ENCODE results near the gene NCAPH2. TPM values are rescaled to one million over a fixed set of nuclear protein-coding genes. Genes with fewer than 3 reads are reported as not detected.
A peak's percentile ranks its signal among the peaks of the same experiment; 100 is the strongest.

Gene NCAPH2
- total and polyA plus RNA-seq, 2 of the 13 experiments (the other 11 are each of a cell fraction or from before 2014, with no cell fraction given) = 28.1 to 64.4 TPM

DNA sequence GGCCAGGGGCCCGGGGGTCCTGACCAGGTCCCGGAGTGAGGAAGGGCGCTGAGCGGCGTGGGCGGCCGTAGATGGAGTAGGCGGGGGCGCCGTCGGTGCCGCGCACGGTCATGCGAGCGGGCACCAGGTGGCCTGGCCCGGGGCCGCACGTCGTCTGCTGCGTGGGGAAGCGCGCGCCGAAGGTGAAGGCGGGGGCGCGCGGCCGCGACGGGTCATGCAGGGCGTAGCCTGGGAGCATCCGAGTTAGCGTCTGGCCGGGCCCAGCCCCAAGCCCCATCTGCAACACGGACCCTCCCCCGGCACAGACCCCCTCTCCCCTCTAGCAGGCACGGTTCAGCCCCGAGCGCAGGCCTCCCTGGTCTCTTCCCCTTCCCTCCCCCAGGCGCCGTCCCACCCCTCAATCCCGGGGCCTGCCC lies 23.5 kb downstream of the NCAPH2 start:
- in situ Hi-C loops (cut with HindIII; ENCODE audit: extremely low pct_ligation_motif_present, low pct_unique_long_range_greater_than_20kb) (loop anchor here (5.0 kb wide), 1 partner anchor 36 kb away; no protein-coding TSS in a partner anchor), intact Hi-C loops (cut with micrococcal nuclease; ENCODE audit: unreplicated experiment) (no loop called here)
- FAIRE-seq (no peak), DNase-seq (ENCODE audit: low spot score) (no peak), ATAC-seq (peak; percentile 12)
- Histone ChIP-seq H2AFZ (ENCODE audit: low read length) (no peak overlapping the region), H3K36me3 (replicated peaks in 1 of 2; ENCODE audit: control insufficient read depth in 1 of 2, insufficient read depth in 2 of 2, low read length in 2 of 2) (no peaks in the 10 kb centered on the region), H3K27me3 (ENCODE audit: control insufficient read depth in 1 of 2, insufficient read depth in 2 of 2, low read length in 2 of 2) (0 out of 5 replicates have a peak, but pooled peaks cover 0 to 6% of the 10 kb centered on the region in 2 experiments), H3K4me3 (replicated peaks in 1 of 3; ENCODE audit: insufficient read depth in 1 of 3, low read depth in 2 of 3, low read length in 3 of 3) (peak overlapping the region; percentile 58 to 83 (median 74)), H3K4me1 (ENCODE audit: insufficient read depth, low read length) (peaks cover 74% of the 10 kb centered on the region), H3K9me3 (ENCODE audit: low read length) (no peaks in the 10 kb centered on the region), H4K20me1 (ENCODE audit: insufficient read depth, low read length) (no peaks in the 10 kb centered on the region), H3K9ac (ENCODE audit: insufficient read depth, low read depth, low read length) (peak overlapping the region; percentile 73), H3K79me2 (ENCODE audit: insufficient read depth, low read length) (peaks cover 2% of the 10 kb centered on the region), H3K4me2 (ENCODE audit: low read depth, low read length) (peak overlapping the region; percentile 84), H3K27ac (ENCODE audit: extremely low read length, insufficient read depth, low read length) (peak overlapping the region; percentile 74)
- POLR2A ChIA-PET = interaction anchor here (0.8 to 5.9 kb wide), 8 partner anchors 8 to 110 kb away, joined by 3 to 34 read pairs (median 6); partner anchors contain the start of genes KLHDC7B, LMF2, NCAPH2 and SYCE3
- 0% methylated on average over 7 of the region's 44 CpGs for WGBS (ENCODE audit: low lambda C conversion rate)
- no TSS peak for BruUV-seq (replicated peaks)
- CTCF ChIA-PET (ENCODE audit: low intra/inter-chr PET ratio, low total read pairs) = no interaction called here
- TF ChIP-seq CBX2 (IDR thresholded peaks at IDR 0.05; ENCODE audit: low read depth, low read length) = no peak
- TF ChIP-seq CBX2 (CRISPR knock-in tag; IDR thresholded peaks at IDR 0.05; ENCODE audit: low read depth) = no peak
- TF ChIP-seq RFX1 (IDR thresholded peaks at IDR 0.05) = no peak
- TF ChIP-seq ZEB1 (IDR thresholded peaks at IDR 0.05; ENCODE audit: insufficient replicate concordance, low read depth) = no peak
- TF ChIP-seq ZNF567 (CRISPR knock-in tag; IDR thresholded peaks at IDR 0.05; ENCODE audit: borderline replicate concordance) = no peak
- TF ChIP-seq, protein P1, sequence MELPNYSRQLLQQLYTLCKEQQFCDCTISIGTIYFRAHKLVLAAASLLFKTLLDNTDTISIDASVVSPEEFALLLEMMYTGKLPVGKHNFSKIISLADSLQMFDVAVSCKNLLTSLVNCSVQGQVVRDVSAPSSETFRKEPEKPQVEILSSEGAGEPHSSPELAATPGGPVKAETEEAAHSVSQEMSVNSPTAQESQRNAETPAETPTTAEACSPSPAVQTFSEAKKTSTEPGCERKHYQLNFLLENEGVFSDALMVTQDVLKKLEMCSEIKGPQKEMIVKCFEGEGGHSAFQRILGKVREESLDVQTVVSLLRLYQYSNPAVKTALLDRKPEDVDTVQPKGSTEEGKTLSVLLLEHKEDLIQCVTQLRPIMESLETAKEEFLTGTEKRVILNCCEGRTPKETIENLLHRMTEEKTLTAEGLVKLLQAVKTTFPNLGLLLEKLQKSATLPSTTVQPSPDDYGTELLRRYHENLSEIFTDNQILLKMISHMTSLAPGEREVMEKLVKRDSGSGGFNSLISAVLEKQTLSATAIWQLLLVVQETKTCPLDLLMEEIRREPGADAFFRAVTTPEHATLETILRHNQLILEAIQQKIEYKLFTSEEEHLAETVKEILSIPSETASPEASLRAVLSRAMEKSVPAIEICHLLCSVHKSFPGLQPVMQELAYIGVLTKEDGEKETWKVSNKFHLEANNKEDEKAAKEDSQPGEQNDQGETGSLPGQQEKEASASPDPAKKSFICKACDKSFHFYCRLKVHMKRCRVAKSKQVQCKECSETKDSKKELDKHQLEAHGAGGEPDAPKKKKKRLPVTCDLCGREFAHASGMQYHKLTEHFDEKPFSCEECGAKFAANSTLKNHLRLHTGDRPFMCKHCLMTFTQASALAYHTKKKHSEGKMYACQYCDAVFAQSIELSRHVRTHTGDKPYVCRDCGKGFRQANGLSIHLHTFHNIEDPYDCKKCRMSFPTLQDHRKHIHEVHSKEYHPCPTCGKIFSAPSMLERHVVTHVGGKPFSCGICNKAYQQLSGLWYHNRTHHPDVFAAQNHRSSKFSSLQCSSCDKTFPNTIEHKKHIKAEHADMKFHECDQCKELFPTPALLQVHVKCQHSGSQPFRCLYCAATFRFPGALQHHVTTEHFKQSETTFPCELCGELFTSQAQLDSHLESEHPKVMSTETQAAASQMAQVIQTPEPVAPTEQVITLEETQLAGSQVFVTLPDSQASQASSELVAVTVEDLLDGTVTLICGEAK (IDR thresholded peaks at IDR 0.05) = no peak
- TF ChIP-seq, protein P1 (CRISPR knock-in tag; IDR thresholded peaks at IDR 0.05) = no peak; the same call in 1 of the 2 replicates
- TF ChIP-seq RFXANK (CRISPR knock-in tag; IDR thresholded peaks at IDR 0.05) = no peak
- TF ChIP-seq ZNF17 (CRISPR knock-in tag; IDR thresholded peaks at IDR 0.05) = no peak
- no peak for TF ChIP-seq SNRNP70 (IDR thresholded peaks at IDR 0.05; ENCODE audit: low read depth, low read length)
- TF ChIP-seq KLF6 (CRISPR knock-in tag; IDR thresholded peaks at IDR 0.05) = no peak
- TF ChIP-seq, protein P2, sequence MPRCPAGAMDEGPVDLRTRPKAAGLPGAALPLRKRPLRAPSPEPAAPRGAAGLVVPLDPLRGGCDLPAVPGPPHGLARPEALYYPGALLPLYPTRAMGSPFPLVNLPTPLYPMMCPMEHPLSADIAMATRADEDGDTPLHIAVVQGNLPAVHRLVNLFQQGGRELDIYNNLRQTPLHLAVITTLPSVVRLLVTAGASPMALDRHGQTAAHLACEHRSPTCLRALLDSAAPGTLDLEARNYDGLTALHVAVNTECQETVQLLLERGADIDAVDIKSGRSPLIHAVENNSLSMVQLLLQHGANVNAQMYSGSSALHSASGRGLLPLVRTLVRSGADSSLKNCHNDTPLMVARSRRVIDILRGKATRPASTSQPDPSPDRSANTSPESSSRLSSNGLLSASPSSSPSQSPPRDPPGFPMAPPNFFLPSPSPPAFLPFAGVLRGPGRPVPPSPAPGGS (CRISPR knock-in tag; IDR thresholded peaks at IDR 0.05) = no peak
- TF ChIP-seq HES4 (CRISPR knock-in tag; IDR thresholded peaks at IDR 0.05; ENCODE audit: borderline replicate concordance) = no peak
- TF ChIP-seq ZNF138 (CRISPR knock-in tag; IDR thresholded peaks at IDR 0.05; ENCODE audit: low read depth) = 0 out of 2 replicates have a peak, but pooled peaks have one; percentile 27
- TF ChIP-seq FOXM1 (CRISPR knock-in tag; IDR thresholded peaks at IDR 0.05) = no peak
- TF ChIP-seq TEAD3 (CRISPR knock-in tag; optimal IDR thresholded peaks at IDR 0.05; ENCODE audit: borderline replicate concordance) = no peak

All from HepG2 (cell line).